ENCODE data around the gene KRTAP1-5.

KRTAP1-5 gene

GRCh38 chr17:40986920-40987319 lies 40.1 kb downstream of the KRTAP1-5 start:
- H3K4me3 ChIP-seq (ENCODE audit: low read length), result no peak overlapping the region
- no peak for DNase-seq (ENCODE audit: low read depth)
- no peak for TF ChIP-seq CTCF (conservative IDR thresholded peaks at IDR 0.05; ENCODE audit: low read length)

- no peak for TF ChIP-seq CTCF (conservative IDR thresholded peaks at IDR 0.05; ENCODE audit: low read length)
- no peak within 1 kb of the TSS for H3K4me3 ChIP-seq (ENCODE audit: low read length)
- DNase-seq (ENCODE audit: low read depth), result no peak
Observed at GRCh38 chr17:40984226-40984625, 42.8 kb downstream of the KRTAP1-5 start, which contains the start of gene KRT40. Gene KRT40 (minus strand): TSS chr17:40984326. CDS start chr17:40984273, 53 bp downstream.

- no peak overlapping the region for H3K4me3 ChIP-seq (ENCODE audit: low read length)
- no peak for TF ChIP-seq CTCF (conservative IDR thresholded peaks at IDR 0.05; ENCODE audit: low read length)
- DNase-seq (ENCODE audit: low read depth), result no peak
Observed at GRCh38 chr17:40981115-40981514, 45.9 kb downstream of the KRTAP1-5 start.

GRCh38 chr17:40980596-40980995 lies 46.4 kb downstream of the KRTAP1-5 start:
- H3K4me3 ChIP-seq (ENCODE audit: low read length), result no peak overlapping the region
- no peak for TF ChIP-seq CTCF (conservative IDR thresholded peaks at IDR 0.05; ENCODE audit: low read length)
- DNase-seq (ENCODE audit: low read depth), result peak; percentile 51

- no peak for TF ChIP-seq CTCF (conservative IDR thresholded peaks at IDR 0.05; ENCODE audit: low read length)
- no peak overlapping the region for H3K4me3 ChIP-seq (ENCODE audit: low read length)
- no peak for DNase-seq (ENCODE audit: low read depth)
Observed at GRCh38 chr17:40980117-40980516, 46.9 kb downstream of the KRTAP1-5 start.

GRCh38 chr17:40978575-40979151 lies 48.3 kb downstream of the KRTAP1-5 start:
- no peak overlapping the region for H3K4me3 ChIP-seq (ENCODE audit: low read length)
- no peak for DNase-seq (ENCODE audit: low read depth)
- no peak for TF ChIP-seq CTCF (conservative IDR thresholded peaks at IDR 0.05; ENCODE audit: low read length)

Data from AG10803 (cell line).